ENCODE results near the gene MPND. TPM values are rescaled to one million over a fixed set of nuclear protein-coding genes. Genes with fewer than 3 reads are reported as not detected.

The MPND gene
- total and polyA plus RNA-seq, 10 of the 15 experiments (the other 5 are each of a cell fraction or from before 2014, with no cell fraction given): 0.79 to 18.3 (median 6.0) TPM

DNA sequence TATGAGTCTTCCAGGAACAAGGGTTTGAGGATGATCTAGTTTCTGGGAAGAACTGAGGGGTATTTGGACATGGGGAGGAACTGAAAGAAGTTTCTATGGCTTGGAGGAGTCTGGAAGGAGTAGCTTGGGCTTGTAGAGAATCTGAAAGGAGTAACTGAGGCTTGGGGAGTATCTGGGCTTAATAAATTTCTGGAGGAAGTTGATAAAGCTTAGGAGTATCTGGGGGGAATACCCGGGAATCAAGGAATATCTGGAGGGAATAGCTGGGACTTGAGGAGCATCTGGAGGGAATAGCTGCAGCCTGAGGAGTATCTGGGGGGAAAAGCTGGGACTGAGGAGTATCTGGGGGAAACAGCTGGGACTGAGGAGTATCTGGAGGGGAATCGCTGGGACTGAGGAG lies 22.9 kb upstream of the MPND start:
- in situ Hi-C loops (cut with MboI) (no loop called here), intact Hi-C loops (cut with micrococcal nuclease; ENCODE audit: unreplicated experiment) (no loop called here)
- no peaks in the 10 kb centered on the region for H3K27me3 ChIP-seq (replicated peaks in 1 of 2; ENCODE audit: control insufficient read depth in 2 of 2, insufficient read depth in 2 of 2, low read length in 1 of 2)
- ChIA-PET POLR2A (no interaction called here), CTCF (interaction anchor here (2.7 kb wide), 1 partner anchor 32 kb away, joined by 13 read pairs; no protein-coding TSS in a partner anchor), SMC1A (ENCODE audit: uncharacterized antibody, unreplicated experiment) (no interaction called here), RAD21 (ENCODE audit: unreplicated experiment) (no interaction called here)
- DNase-seq (ENCODE audit: low read depth, low spot score) (no peak), FAIRE-seq (no peak), ATAC-seq (no peak)
- H3K4me2 ChIP-seq (ENCODE audit: control insufficient read depth, insufficient read depth): no peak overlapping the region
- H2AFZ ChIP-seq (ENCODE audit: control insufficient read depth, low read depth, low read length): no peak overlapping the region
- no peaks in the 10 kb centered on the region for H3K79me2 ChIP-seq (ENCODE audit: control insufficient read depth, insufficient read depth, low read length)
- TF ChIP-seq, protein P1, sequence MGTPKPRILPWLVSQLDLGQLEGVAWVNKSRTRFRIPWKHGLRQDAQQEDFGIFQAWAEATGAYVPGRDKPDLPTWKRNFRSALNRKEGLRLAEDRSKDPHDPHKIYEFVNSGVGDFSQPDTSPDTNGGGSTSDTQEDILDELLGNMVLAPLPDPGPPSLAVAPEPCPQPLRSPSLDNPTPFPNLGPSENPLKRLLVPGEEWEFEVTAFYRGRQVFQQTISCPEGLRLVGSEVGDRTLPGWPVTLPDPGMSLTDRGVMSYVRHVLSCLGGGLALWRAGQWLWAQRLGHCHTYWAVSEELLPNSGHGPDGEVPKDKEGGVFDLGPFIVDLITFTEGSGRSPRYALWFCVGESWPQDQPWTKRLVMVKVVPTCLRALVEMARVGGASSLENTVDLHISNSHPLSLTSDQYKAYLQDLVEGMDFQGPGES (IDR thresholded peaks at IDR 0.05): no peak
- TF ChIP-seq MYB (IDR thresholded peaks at IDR 0.05; ENCODE audit: borderline replicate concordance, low read depth, low read length) (no peak), BRCA1 (IDR thresholded peaks at IDR 0.05; ENCODE audit: low read depth, low read length) (no peak), TCF12 (IDR thresholded peaks at IDR 0.05; ENCODE audit: low read depth, low read length) (no peak), SMAD5 (IDR thresholded peaks at IDR 0.05; ENCODE audit: low read depth) (no peak), NFYA (IDR thresholded peaks at IDR 0.05; ENCODE audit: borderline replicate concordance, low read depth, low read length) (no peak), RUNX3 (IDR thresholded peaks at IDR 0.05; ENCODE audit: low read length) (no peak), SPI1 (IDR thresholded peaks at IDR 0.05; ENCODE audit: borderline replicate concordance, insufficient read depth, low read depth, low read length) (no peak), KAT2A (conservative IDR thresholded peaks at IDR 0.05; ENCODE audit: control insufficient read depth, low read depth, low read length) (no peak), PML (IDR thresholded peaks at IDR 0.05; ENCODE audit: low read length) (no peak), NBN (IDR thresholded peaks at IDR 0.05) (no peak), NFIC (IDR thresholded peaks at IDR 0.05; ENCODE audit: low read depth, low read length) (no peak), NFYB (IDR thresholded peaks at IDR 0.05; ENCODE audit: insufficient read depth, low read depth, low read length) (no peak)
- TF ChIP-seq, protein P2, sequence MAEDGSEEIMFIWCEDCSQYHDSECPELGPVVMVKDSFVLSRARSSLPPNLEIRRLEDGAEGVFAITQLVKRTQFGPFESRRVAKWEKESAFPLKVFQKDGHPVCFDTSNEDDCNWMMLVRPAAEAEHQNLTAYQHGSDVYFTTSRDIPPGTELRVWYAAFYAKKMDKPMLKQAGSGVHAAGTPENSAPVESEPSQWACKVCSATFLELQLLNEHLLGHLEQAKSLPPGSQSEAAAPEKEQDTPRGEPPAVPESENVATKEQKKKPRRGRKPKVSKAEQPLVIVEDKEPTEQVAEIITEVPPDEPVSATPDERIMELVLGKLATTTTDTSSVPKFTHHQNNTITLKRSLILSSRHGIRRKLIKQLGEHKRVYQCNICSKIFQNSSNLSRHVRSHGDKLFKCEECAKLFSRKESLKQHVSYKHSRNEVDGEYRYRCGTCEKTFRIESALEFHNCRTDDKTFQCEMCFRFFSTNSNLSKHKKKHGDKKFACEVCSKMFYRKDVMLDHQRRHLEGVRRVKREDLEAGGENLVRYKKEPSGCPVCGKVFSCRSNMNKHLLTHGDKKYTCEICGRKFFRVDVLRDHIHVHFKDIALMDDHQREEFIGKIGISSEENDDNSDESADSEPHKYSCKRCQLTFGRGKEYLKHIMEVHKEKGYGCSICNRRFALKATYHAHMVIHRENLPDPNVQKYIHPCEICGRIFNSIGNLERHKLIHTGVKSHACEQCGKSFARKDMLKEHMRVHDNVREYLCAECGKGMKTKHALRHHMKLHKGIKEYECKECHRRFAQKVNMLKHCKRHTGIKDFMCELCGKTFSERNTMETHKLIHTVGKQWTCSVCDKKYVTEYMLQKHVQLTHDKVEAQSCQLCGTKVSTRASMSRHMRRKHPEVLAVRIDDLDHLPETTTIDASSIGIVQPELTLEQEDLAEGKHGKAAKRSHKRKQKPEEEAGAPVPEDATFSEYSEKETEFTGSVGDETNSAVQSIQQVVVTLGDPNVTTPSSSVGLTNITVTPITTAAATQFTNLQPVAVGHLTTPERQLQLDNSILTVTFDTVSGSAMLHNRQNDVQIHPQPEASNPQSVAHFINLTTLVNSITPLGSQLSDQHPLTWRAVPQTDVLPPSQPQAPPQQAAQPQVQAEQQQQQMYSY (CRISPR knock-in tag; IDR thresholded peaks at IDR 0.05): no peak
- TF ChIP-seq, protein P3, sequence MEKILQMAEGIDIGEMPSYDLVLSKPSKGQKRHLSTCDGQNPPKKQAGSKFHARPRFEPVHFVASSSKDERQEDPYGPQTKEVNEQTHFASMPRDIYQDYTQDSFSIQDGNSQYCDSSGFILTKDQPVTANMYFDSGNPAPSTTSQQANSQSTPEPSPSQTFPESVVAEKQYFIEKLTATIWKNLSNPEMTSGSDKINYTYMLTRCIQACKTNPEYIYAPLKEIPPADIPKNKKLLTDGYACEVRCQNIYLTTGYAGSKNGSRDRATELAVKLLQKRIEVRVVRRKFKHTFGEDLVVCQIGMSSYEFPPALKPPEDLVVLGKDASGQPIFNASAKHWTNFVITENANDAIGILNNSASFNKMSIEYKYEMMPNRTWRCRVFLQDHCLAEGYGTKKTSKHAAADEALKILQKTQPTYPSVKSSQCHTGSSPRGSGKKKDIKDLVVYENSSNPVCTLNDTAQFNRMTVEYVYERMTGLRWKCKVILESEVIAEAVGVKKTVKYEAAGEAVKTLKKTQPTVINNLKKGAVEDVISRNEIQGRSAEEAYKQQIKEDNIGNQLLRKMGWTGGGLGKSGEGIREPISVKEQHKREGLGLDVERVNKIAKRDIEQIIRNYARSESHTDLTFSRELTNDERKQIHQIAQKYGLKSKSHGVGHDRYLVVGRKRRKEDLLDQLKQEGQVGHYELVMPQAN (conservative IDR thresholded peaks at IDR 0.05): no peak
- TF ChIP-seq, protein P4, sequence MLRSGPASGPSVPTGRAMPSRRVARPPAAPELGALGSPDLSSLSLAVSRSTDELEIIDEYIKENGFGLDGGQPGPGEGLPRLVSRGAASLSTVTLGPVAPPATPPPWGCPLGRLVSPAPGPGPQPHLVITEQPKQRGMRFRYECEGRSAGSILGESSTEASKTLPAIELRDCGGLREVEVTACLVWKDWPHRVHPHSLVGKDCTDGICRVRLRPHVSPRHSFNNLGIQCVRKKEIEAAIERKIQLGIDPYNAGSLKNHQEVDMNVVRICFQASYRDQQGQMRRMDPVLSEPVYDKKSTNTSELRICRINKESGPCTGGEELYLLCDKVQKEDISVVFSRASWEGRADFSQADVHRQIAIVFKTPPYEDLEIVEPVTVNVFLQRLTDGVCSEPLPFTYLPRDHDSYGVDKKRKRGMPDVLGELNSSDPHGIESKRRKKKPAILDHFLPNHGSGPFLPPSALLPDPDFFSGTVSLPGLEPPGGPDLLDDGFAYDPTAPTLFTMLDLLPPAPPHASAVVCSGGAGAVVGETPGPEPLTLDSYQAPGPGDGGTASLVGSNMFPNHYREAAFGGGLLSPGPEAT (IDR thresholded peaks at IDR 0.05; ENCODE audit: low read depth): no peak
- WGBS (ENCODE audit: insufficient coverage, insufficient replicate concordance, low lambda C conversion rate, missing lambda C conversion rate): 93% methylated on average over 2 of the region's 2 CpGs
- no peaks in the 10 kb centered on the region for H4K20me1 ChIP-seq (ENCODE audit: control insufficient read depth, insufficient read depth)
- no TSS peak for BruUV-seq (replicated peaks)
- H3K36me3 ChIP-seq (ENCODE audit: control insufficient read depth in 2 of 2, insufficient read depth in 2 of 2, low read length in 1 of 2): no peaks in the 10 kb centered on the region
- H3K27ac ChIP-seq (ENCODE audit: control insufficient read depth, insufficient read depth): no peak overlapping the region
- H3K4me3 ChIP-seq: no peak overlapping the region
- H3K9ac ChIP-seq (ENCODE audit: control insufficient read depth, insufficient read depth, low read length): no peak overlapping the region
- no peaks in the 10 kb centered on the region; the same call in 1 of the 3 replicates for H3K9me3 ChIP-seq (replicated peaks; ENCODE audit: control insufficient read depth, insufficient read depth, low read length)
- no peaks in the 10 kb centered on the region for H3K4me1 ChIP-seq (ENCODE audit: control insufficient read depth, insufficient read depth, low read length)

All from GM12878 (cell line).